Non-pigmented ciliary epithelial cell (primary cell): ENCODE data around the gene AFF1.
"Not testable (repeated sequence)": the region's sequence is repeated elsewhere in the genome, so short reads cannot be mapped to it uniquely, and the experiment has no call there.

Source experiments
- DNase-seq: peaks from one replicate; pipeline ENCODE4 v3.0.0-alpha.2; 2010; ENCODE audit warnings: low read depth

The AFF1 gene

GRCh38 chr4:87057835-87058355, 123.1 kb downstream of the AFF1 start:
- DNase-seq: no peak

DNA sequence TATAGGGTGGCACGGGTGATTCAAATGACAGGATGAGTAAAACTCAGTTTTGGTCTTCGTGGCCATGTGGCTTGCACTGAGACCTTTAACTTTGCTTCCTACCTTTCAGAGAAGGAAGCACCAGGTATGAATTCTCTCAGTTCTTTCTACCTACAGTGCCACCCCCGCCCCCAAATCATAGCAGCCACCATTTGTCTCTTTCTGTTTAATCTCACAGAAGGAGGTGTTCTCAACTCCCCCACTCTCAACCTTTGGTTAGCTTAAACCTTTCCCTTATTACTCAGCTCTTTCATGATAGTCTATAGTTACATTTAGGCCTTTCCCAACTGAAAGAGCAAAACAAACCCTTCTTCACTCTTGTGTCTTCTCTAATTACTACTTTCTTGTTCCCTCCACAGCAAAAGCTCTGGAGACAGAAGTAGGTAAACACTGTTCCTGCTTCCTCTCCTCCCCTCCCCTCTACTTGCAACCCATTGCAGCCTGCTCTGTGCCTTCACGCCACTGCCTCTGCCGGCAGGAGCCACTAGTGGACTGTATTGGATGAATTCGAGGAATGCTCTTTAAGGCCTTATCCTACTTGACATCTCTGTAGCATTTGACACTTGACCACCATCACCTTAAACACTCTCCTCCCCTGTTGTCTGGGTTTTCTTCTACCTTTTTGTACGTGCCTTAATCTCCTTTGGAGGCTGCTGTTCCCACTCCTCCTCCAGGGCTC, 123.7 kb downstream of the AFF1 start:
- DNase-seq: no peak

- DNase-seq: no peak
These were observed 126.1 kb downstream of the AFF1 start for GRCh38 chr4:87060957-87061356.

GRCh38 chr4:87065021-87065420, 130.2 kb downstream of the AFF1 start:
- DNase-seq: no peak

- no peak for DNase-seq
These were observed 131.8 kb downstream of the AFF1 start for GRCh38 chr4:87066403-87067123.

GRCh38 chr4:87067124-87067885, 132.5 kb downstream of the AFF1 start:
- DNase-seq: no peak

GRCh38 chr4:87068583-87069021, 133.8 kb downstream of the AFF1 start:
- no peak for DNase-seq

- no peak for DNase-seq
These were observed 134.4 kb downstream of the AFF1 start for GRCh38 chr4:87069037-87069742.

GRCh38 chr4:87071401-87071800, 136.6 kb downstream of the AFF1 start:
- DNase-seq: no peak

GRCh38 chr4:87072545-87072944, 137.7 kb downstream of the AFF1 start:
- DNase-seq: not testable (repeated sequence)

DNA sequence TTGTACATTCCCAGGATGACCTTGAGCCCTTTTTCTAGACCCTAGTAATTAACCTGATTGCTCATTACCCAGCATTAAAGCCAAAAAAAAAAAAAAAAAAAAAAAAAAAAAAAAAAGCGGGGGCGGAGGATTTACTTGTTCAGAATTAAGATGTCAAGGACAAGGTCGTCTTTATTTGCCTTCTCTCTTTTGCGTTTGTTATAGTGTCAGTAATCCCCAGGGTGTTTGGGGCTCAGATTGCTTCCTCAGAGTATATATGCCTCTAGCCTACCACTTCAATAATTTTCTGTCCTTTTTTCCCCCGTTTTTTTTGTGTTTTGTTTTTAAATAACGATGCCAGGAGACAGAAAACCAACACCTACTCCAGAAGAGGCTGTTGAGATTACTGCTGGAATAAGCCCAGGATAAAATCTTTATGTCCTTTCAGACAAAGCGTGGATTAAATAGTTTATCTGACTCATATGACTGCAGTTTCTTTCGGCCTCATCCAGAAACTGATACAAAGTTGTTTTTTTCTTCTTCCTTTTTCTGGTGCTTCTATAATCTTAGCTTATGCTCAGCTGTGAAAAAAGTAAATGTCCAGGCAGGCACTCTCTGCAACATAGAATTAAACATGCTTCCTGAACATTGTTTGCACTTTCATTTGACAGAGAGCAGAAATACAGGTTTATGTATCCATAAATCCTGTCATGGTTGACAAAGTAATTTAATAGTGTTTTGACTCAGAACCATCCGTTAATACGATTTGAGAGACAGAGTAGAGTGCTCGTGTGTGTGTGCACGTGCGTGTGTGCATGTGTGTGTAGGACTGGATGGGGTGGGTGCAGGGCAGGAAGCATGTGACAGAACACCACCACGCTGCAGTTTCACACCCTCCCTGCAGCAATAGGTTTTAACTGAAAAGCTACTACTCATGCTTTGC, 138.6 kb downstream of the AFF1 start:
- no peak for DNase-seq

DNA sequence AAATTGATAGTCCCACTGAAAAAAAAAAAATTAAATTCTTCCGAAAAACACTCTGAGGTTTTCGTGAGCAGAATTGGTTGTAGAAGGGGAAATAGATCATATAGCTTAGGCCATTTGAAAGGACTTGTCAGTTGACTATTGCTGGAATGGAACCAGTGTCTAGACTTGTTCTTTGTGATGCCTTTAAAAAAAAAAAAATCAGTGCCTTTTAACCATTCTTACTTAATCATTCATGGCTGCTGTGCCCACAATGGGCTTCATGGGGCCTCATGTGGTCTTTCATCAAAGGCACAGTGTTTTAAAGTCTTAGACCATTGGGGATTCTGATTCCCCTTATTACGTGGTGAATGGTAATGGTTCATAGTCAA, 139.3 kb downstream of the AFF1 start:
- DNase-seq: no peak

- no peak for DNase-seq
These were observed 141.1 kb downstream of the AFF1 start for GRCh38 chr4:87075876-87076275.

- DNase-seq: no peak
These were observed 142.0 kb downstream of the AFF1 start for GRCh38 chr4:87076690-87077358.

DNA sequence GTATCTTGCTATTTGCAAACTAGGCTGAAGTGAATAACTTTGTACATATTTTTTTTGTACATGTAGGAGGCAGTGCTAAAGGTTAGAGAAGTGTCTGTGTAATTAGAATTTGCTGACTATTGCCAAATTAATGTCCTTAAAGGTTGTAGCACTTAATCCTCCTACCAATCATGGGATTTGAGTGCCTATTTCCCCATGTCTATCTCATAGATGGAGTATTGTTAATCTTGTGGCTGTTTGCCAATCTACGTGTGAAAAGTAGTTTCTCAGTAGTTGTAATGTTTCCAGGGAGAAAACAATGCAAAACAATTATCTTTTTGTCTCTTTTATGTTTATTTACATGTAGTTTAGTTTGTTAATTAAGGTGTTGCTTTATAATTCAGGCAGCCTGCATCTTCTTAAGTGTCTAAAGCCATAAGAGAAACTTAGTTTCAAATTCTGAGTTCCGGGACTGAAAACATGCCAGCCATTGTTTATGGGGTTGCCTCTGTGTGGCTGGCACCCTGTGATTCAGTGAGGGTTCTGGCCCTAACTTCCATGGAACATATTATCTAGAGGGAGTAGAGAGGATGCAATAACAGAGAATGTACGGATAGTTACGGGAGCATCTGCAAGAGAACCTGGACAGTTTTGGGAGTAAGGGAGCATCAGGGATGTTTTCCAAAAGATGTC, 143.2 kb downstream of the AFF1 start:
- DNase-seq: no peak

GRCh38 chr4:87078987-87079486, 144.2 kb downstream of the AFF1 start:
- no peak for DNase-seq

DNA sequence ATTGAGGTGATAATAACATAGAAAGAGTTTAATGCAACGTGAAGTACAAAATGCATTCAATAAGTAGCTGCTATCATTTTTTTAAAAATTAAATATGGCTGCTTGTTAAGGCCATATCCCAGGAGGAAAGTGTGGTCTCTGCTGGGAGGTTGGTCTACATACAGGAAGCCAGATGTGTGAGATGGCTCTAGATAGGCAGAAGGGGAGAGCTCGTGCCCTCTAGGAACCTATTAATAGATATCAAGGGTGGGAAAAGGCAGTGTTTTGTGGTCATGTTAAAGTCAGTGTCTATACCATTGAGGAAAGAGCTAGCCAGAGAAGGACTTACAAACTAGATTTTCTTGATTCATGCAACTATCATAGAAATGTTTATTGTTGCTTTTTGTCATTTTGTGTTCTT, 145.2 kb downstream of the AFF1 start:
- DNase-seq: no peak

DNA sequence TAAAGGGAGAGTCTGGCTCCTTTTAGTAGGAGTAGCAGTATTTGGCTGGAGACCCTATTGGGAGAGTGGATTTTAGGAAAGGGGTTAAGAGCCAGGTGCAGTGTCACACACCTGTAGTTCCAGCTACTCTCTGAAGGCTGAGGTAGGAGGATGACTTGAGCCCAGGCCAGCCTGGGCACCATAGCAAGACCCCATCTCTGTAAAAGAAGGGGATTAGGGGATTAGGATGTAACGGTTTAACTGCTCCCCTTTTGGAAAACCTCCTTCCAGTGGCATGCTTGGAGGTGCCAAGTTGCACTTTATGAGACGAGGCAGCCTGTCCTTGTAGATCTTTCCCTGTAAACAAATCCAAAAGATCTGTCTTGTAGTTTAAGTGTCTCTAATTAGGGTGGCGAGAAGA, 145.7 kb downstream of the AFF1 start:
- no peak for DNase-seq

DNA sequence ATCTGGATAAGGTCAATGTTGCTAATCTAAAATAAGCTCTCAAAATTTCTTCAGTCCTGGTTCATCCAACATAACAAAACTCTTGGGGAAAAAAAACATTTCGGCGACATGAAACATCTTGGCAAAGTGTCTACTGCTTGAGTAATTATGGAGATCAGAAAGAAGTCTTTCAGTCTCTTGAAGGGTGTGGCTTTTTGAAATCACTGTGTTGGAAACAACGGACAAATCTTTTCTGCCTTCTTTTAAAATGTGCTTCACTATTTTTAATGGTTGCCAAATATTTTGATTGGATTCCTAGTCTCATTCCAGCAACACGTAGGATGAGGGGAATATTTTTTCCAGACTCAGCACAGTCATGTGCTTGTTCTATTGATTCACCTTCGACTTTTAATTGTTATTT, 147.0 kb downstream of the AFF1 start:
- DNase-seq: no peak

DNA sequence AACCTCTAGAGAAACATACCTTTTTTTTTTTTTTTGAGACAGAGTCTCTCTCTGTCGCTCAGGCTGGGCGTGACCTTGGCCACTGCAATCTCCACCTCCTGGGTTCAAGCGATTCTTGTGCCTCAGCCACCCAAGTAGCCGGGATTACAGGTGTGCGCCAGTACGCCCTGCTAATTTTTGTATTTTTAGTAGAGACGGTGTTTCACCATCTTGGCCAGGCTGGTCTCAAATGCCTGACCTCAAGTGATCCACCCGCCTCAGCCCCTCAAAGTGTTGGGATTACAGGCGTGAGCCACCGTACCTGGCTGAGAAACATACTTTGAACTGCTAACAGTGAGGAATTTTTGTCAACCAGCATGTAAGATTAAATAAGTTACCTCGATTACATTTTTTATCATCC, 150.9 kb downstream of the AFF1 start:
- DNase-seq: not testable (repeated sequence)
